DMS 273 treated with DMSO at 0.1 percent for 48 hours (cell line): Measurements from ENCODE around the gene ATRIP.
A peak's percentile ranks its signal among the peaks of the same experiment; 100 is the strongest.

Experiments
- DNase-seq: peaks from one replicate; lab custom pipeline; 2025; lab: John Stamatoyannopoulos, UW

The ATRIP gene

DNA sequence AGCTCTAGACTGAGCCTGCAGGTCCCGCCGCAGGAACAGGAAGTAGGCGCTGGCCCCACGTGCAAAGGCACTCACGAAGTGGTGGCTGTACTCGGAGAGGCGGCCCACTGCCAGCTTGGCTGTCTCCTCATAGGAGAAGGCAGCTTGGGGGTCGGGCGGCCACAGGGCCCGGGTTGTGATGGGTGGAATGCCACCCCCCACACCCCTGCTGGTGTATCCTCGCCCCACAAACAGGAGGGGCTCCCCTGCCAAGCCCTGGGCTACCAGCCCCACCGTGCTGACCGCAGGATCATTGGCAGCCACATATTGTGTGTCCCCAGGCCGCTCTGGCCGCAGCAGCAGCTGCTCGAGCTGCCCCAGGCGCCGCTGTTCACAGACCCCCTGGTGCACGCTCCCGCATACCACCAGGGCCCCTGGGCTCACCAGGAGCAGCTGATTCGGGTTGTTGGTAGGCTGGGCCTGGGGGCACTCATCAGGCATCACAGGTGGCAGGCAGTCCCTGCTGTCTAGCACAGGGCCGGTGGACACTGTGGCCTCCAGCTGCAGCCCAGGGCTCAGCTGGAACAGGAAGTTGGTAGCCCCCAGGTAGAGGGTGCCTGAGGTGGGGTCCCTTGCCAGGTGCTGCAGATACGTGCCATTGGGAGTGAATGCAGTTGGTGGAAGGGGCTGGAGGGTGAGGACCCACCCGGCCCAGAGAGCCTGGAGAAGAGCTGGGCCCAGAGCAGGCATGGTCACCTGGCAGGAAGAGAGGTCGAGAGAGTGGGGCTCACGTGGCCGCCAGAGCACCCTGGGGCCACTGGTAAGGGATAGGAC is 22.4 kb upstream of the ATRIP start:
- no peak for DNase-seq

DNA sequence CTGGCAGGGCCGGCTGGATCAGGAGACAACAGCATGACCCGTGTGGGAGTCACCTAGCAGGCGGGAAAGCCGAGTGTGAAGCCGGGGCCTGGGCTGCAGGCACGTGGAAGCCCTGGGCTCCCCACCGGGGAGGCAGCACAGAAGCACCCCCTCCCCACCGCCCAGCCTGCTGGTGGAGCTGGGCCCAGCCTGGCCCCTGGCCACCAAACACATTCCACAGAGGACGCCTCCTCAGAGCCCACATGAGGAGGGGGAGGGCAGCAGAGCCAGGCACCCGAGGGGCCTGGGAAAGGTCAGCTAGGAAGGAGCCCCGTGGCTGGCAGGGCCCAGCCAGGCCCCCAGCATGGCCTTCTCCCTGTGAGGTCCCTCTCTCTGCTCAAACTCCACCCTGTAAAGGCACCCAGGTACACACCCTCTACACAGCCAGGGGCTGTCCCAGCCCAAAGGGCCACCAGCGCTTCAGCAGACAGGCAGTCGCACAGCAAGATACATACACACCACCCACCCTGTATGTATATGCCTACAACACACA is 21.2 kb upstream of the ATRIP start:
- DNase-seq: no peak

GRCh38 chr3:48426401-48426909 is 20.1 kb upstream of the ATRIP start:
- DNase-seq: no peak

DNA sequence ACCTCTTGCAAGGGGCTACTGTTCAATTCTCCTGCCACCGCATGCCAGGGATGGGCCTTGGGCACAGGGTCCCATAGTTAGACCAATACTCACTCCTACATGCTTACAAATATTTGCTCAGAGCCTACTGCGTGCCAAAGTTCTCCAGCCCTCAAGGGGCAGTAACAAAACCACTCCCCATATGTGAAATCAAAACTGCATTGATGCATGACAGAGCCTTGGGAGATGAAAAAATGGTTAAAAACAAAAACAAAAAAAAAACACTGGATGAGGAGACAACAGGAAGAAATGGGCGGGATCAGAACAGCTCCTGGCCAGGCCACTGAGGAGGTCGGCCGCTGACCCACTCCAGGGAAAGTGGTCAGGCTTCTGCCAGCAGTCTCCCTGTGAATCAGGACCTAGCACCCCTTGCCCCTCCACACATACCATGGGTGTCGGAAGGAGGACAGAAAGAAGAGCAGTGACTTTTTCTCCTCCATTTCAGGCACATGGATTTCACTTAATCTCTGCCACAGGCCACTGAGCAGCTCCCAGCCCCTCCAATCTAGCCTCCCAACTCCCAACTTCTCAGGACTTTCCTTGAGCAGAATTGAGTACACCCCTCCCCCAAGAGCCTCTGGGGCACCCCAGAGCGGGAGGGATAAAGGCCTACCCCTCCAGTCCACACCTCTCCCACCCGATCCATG is 19.4 kb upstream of the ATRIP start:
- no peak for DNase-seq

DNA sequence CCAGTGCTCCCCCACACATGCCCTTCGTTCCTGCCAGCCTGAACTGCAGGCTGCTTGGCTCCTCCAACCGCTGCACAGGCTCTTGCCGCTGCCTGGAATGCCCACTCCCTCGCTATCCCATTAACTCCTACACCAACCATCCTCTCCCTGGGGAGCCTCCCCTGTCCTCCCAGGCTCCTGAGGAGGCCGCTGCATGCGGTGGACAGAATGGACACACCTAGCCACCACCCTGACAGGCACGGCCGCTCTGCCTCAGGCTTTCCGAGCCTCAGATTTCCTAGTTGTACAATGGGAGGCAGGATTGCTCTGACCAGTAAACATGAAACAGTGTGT is 18.9 kb upstream of the ATRIP start:
- DNase-seq: no peak

DNA sequence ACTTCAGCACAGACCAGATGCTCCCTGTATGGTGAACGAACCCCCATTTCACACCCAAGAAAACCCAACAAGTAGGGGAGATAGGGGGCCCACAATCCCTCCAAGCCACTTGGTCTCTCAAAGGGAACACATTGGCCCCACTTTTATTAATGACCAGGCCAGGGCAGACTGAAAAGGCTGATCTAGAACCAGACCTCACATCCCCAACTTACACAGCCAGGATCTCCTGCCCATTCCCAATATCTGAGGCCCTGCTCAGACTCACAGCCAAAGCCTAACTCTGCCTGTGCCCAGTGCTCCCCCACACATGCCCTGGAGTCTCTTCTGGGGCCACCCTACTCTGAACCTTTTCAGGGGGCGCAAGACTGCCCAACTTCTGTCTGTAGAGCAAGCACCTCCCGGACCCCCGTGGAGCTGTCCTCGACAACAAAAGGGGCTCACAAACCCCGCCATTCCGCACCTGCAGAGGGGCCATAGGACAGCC is 18.4 kb upstream of the ATRIP start:
- DNase-seq: no peak

DNA sequence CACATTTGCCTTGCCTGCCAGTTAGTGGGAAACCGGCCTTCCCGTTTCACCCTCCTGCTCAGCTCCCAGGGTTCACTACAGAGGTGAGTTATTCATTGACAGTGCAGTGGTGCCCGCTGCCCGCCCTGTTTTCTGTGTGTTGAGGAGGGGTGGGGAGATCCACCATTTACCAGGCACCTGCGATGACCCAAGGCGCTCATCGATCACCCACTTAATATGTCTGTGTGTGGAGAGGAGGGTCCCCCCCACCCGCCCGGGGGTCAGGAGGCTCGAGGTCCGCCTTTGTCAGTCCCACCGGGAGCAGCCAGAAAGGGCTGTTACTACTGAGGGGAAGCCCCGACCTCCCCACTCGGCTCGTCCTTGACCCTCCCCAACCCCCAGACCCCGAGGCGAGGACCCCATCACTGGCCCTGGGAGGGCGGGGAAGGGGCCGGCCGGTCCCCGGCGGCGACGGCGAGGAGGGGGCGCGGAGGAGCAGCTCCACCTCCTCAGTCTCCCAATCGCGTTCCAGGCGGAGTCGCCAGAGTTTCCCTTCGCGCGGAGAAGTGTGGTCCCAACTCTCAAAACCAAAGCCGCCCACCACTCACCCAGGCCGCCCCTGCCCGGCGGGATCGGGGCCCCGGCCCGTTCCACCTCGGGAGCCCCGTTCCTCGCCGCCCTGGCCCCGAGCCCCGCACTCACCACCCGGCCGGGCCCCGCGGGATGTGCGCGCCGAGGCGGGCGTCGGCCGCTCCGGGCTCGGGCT is 17.8 kb upstream of the ATRIP start:
- no peak for DNase-seq

- no peak for DNase-seq
Measured at GRCh38 chr3:48429317-48429959, 17.1 kb upstream of the ATRIP start.

GRCh38 chr3:48429960-48430707 is 16.4 kb upstream of the ATRIP start, which contains the start of gene PLXNB1:
Gene PLXNB1 (minus strand): TSS chr3:48430086. CDS start chr3:48424611, 5,475 bp downstream.
- DNase-seq: no peak

GRCh38 chr3:48430708-48431101 is 15.8 kb upstream of the ATRIP start:
- no peak for DNase-seq

- DNase-seq: no peak
Measured at GRCh38 chr3:48431224-48432029, 15.1 kb upstream of the ATRIP start.

GRCh38 chr3:48432411-48433371 is 13.8 kb upstream of the ATRIP start:
- DNase-seq: peak; percentile 15

DNA sequence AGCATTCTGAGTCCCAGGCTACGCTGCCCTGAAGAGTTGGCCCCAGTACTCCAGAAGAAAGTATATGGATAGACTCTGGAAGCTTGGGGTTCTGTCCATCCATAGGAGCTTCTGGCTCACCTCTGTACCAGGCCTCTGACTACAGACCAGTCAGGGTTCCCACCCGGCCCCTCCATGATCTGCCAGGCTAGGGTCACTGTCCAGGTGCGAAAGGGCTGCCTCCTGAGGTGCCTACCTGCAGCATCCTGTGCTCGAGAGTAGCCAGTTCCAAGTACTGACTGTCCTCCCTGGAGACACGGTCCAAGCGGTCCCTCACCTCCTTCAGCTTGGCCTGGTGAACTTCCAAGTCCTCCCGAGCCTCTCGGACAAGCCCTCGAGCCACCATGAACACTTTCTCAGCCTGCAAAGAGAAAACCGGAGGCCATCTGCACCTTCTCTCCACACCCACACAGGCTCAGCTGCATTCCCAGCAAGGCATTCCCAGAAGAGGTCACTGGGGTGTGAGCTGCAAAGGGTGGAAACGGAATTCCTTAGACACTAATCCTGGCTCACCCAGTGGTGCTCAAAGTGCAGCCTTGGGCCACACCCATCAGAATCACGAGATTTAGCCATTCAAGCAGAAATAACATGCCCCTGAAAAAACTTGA is 12.9 kb upstream of the ATRIP start:
- no peak for DNase-seq

- no peak for DNase-seq
Measured at GRCh38 chr3:48434591-48435222, 11.8 kb upstream of the ATRIP start.

DNA sequence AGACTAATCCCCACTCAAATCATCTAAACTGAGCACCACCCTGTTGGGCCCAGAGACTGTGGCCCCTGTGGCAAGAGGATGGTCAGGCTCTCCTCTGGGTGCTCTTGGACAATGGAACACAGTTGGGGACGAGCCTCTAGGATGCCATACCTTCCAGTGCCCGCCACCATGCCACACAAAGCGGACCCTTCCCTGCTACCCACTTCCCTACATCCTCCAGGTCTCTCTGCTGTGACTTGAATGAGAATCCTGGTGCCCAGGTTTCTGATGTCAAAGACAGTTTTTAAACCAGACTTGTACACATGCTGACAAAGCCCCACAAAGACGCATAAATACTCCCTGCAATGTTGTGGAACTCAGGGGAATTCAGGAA is 11.3 kb upstream of the ATRIP start:
- DNase-seq: no peak

GRCh38 chr3:48435774-48436476 is 10.6 kb upstream of the ATRIP start:
- DNase-seq: peak; percentile 14

DNA sequence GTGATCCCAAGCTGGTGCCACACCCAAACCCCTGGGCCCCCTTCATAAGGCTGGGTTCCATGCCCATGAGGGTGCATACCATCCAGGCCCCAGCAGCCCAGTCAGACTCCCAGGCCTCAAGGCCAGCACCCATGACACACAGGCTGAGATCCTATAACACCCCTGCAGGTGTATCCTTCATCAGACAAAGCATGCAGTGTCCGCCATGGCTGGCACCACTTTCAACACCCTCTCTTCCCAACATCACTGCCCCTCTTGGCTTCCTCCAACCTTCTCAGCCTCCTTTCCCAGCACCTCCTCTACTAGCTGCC is 10.1 kb upstream of the ATRIP start:
- DNase-seq: no peak

GRCh38 chr3:48436855-48437254 is 9.7 kb upstream of the ATRIP start:
- no peak for DNase-seq
